ENCODE data around the gene NOVA2. TPM values are rescaled to one million over a fixed set of nuclear protein-coding genes. Genes with fewer than 3 reads are reported as not detected.
A peak's percentile ranks its signal among the peaks of the same experiment; 100 is the strongest.

NOVA2 gene
- total and polyA plus RNA-seq, 9 of the 15 experiments (the other 6 are each of a cell fraction or from before 2014, with no cell fraction given), result not detected

DNA sequence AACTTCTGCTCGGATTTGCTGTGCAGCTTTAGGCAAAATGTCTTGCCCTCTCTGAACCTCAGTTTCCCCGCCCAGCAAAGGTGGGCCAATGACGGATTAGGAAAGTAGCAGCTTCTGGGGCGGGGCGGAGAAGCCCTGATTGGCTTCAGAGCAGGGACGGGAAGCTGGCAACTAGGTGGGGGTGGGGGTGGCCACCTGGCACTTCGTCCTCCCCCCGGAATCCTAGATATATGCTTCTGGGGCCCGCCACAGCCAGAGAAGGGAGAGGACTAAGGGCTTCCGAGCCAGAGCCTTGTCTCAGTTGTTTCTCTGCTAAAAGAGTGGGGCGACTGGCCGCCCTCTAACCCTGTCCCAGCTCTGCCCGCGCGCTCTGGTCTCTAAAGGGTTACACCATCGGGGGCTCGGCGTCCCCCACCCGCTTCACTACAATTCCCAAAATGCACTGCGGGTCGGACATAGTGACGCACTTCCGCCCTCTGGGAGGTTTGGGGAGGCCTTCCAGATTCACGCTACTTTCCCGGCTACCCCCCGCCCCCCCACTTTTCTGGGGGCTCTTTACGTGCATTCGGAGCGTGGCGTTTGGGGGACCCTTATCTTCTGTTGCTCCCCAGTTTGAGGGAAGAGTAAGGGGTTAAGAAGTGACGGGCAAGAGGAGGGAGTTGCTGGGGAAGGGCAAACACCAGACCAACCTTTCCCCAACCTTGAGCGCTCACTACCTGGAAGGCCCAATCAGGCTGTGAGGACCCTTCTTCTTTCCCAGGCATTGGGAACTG lies 87.1 kb downstream of the NOVA2 start (continued):
- TF ChIP-seq HDAC1 (IDR thresholded peaks at IDR 0.05), result peak in 1 of 2 experiments; percentile 7; a peak in 2 of 4 replicates
- TF ChIP-seq CBFB (CRISPR knock-in tag; IDR thresholded peaks at IDR 0.05), result no peak
- no peak for TF ChIP-seq RREB1 (CRISPR knock-in tag; IDR thresholded peaks at IDR 0.05)
- no peak for TF ChIP-seq MYBL2 (IDR thresholded peaks at IDR 0.05; ENCODE audit: low read depth)
- no peak for TF ChIP-seq MYBL2 (CRISPR knock-in tag; IDR thresholded peaks at IDR 0.05; ENCODE audit: borderline replicate concordance)
- no peak for TF ChIP-seq CHAMP1 (IDR thresholded peaks at IDR 0.05)
- no peak for TF ChIP-seq TGIF2 (CRISPR knock-in tag; IDR thresholded peaks at IDR 0.05)
- no peak for TF ChIP-seq SFPQ (IDR thresholded peaks at IDR 0.05; ENCODE audit: low read depth, low read length)
- peak; percentile 95 for TF ChIP-seq SMARCA5 (IDR thresholded peaks at IDR 0.05)
- TF ChIP-seq, protein P1, sequence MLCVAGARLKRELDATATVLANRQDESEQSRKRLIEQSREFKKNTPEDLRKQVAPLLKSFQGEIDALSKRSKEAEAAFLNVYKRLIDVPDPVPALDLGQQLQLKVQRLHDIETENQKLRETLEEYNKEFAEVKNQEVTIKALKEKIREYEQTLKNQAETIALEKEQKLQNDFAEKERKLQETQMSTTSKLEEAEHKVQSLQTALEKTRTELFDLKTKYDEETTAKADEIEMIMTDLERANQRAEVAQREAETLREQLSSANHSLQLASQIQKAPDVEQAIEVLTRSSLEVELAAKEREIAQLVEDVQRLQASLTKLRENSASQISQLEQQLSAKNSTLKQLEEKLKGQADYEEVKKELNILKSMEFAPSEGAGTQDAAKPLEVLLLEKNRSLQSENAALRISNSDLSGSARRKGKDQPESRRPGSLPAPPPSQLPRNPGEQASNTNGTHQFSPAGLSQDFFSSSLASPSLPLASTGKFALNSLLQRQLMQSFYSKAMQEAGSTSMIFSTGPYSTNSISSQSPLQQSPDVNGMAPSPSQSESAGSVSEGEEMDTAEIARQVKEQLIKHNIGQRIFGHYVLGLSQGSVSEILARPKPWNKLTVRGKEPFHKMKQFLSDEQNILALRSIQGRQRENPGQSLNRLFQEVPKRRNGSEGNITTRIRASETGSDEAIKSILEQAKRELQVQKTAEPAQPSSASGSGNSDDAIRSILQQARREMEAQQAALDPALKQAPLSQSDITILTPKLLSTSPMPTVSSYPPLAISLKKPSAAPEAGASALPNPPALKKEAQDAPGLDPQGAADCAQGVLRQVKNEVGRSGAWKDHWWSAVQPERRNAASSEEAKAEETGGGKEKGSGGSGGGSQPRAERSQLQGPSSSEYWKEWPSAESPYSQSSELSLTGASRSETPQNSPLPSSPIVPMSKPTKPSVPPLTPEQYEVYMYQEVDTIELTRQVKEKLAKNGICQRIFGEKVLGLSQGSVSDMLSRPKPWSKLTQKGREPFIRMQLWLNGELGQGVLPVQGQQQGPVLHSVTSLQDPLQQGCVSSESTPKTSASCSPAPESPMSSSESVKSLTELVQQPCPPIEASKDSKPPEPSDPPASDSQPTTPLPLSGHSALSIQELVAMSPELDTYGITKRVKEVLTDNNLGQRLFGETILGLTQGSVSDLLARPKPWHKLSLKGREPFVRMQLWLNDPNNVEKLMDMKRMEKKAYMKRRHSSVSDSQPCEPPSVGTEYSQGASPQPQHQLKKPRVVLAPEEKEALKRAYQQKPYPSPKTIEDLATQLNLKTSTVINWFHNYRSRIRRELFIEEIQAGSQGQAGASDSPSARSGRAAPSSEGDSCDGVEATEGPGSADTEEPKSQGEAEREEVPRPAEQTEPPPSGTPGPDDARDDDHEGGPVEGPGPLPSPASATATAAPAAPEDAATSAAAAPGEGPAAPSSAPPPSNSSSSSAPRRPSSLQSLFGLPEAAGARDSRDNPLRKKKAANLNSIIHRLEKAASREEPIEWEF (CRISPR knock-in tag; IDR thresholded peaks at IDR 0.05), result no peak
